AML-193 (cell line): ENCODE measurements around the gene C16orf87.
"Not testable (repeated sequence)": the region's sequence is repeated elsewhere in the genome, so short reads cannot be mapped to it uniquely, and the experiment has no call there.

ENCODE experiments used
- DNase-seq, 2 experiments: peaks; one replicate each; lab custom pipeline; 2025; lab: John Stamatoyannopoulos, UW

C16orf87 gene

DNA sequence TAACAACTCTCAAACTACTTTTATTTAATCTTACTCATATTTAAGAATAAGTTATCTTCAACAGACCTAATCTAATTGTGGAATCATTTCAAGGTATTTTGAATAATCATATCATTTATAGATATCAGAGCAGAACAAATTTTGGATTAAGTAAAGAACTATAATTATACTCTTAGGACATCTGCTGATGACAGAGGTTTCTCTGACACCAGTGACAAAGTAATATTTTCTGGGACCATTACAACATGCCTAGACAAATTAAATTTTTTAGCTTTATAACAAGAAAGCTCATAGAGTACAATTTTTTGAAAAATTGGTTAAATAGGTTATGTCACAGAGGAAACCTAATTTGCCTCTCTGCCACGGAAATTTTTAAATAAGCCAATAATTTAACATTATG lies 30.5 kb downstream of the C16orf87 start:
- DNase-seq, result no peak

DNA sequence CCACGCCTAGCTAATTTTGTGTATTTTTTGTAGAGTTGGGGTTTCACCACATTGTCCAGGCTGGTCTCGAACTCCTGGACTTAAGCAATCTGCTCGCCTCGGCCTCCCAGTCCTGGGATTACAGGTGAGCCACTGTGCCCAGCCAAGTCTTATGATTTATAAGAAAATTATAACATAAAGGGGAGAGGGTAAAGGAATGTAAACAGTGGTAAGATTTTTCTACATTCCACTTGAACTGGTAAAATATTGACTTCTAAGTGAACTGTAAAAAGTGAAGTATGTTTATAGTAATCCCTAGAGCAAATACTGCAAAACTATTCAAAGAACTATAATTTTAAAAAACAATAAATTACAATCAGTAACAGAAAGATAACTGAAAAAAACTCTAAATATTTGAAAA lies 33.5 kb downstream of the C16orf87 start:
- DNase-seq, result no peak

DNA sequence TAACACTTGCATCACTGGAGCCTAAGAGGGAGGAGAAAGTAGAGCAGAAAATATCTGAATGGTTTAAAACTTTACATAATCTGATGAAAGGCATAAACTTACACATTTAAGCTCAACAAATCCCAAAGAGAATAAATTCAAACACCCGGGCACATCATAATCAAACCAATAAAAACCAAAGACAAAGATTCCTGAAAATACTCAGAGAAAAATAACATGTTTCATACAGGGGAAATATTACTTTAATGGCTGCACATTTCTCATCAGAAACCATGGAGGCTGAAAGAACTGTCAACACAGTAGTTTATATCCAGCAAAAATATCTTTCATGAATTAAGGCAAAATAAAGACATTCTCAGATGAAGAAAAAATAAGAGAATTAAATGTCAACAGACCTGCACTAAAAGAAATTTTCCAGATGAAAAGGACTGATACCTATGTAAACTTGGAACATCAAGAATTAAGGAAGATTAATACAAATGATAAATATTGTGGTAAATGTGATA lies 34.2 kb downstream of the C16orf87 start:
- DNase-seq, result no peak

DNA sequence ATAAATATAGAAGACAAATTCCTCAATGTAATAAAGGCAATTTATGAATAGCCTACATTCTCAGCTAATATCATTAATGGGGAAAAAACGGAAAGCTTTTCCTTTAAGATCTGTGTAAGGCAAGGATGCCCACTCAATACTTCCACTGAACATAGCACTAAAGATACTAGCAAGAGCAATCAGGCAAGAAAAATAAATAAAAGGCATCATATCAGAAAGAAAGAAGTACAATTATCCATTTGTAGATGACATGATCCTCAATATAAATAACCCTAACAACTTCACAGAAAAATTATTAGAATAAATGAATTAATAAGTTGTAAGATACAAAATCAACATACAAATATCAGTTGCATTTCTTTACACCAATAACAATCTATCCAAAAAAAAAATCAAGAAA lies 37.1 kb downstream of the C16orf87 start:
- DNase-seq, result no peak

DNA sequence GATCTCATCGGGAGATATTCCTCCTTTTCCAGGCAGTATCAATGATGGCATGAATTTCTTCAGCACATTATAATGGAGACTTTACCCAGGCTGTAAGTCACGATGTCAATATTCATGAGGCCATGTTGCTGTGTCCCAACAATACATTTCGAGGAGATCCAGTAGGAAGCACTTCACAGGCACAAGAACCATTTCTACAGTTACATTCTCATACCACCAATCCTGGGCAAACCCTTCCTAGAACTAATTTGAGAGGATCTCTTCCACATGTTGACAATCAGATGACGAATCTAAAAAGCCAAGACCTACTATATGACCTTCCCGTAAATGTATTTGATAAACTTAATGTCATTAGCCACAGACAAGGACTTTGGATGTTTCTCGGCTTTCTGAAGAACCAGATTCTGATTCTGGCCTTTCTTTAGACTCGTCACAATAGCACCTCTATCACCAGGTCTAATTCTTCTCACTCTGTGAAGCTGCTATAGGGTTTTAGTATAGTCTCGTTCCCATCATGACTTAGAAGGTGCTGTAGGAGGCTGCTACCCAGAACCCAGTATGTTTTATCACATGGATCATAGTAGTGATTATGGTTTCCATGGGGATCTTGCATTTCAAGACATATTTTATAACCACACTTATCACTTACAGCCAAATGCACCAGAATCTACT lies 40.2 kb downstream of the C16orf87 start:
- no peak for DNase-seq

DNA sequence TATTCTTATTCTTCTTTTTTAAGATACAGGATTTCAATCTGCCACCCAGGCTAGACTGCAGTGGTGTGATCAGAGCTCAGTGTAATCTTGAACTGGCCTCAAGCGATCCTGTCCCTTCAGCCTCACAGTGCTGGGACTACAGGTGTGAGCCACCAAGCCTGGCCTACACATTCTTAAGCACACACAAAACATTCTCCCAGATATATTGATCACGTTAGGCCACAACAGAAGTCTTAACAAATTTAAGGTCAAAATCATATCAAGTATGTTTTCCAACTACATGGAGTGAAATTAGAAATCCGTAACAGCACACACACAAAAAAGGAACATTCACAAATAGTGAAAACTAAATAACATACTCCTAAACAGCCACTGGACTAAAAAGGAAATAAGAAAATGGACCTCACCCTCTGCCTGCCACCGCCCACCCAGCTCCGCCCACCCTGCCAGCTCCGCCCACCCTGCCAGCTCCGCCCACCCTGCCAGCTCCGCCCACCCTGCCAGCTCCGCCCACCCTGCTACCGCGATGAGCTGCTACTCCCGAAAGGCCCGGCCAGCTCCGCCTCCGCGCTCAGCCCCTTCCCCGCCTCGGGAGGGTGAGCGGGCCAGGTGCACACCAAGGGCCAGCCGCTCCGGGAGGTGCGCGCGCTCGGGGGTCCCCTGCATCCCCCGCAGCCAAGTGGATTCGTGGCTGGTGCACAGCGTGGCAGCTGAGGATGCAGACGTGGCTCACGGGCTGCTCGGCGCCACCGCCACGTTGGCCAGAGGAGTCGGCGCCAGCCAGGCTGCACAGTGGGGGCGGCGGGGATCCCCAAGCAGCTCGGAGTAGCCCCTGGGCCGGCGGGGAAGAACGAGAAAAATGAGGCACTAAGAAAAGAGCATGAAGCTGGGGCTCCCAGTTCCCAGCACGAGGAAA lies 41.2 kb downstream of the C16orf87 start:
- no peak for DNase-seq

DNA sequence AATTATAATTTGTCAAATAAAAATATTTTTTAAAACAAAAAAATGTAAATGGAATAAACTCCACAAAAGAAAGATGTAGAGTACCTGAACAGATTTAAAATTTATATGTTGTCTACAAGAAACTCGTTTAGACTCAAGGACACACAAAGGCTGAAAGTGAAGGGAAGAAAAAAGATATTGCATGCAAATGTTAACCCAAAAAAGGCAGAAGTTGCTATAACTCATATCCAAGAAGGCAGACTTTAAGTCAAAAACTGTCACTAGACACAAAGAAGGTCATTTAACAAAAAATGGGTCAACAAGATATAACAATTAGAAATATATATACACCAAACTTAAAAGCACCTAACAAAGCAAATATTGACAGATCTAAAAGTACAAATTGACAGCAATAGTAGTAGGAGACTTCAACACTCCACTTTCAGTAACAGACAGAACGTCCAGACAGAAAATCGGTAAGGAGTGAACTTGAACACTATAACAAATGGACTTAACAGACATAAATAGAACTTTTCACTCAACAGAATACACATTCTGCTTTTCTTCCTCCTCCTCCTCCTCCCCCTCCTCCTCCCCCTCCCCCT lies 42.0 kb downstream of the C16orf87 start:
- DNase-seq, result no peak

DNA sequence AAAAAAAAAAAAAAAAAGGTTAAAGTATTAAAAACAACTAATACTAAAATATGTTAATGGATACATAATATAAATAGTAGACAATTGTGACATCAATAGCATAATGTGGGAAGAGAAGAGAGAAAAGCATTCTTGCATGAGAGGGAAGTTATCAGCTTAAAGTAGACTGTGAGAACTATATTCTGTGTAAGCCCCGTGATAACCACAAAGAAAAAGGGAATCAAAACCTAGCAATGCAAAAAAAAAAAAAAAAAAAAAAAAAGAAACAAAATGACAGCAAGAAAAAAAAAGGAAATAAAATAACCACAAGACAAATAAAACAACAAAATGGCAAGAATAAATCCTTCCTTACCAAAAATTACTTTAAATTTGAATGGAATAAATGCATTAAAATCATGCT lies 43.1 kb downstream of the C16orf87 start:
- DNase-seq, result no peak

DNA sequence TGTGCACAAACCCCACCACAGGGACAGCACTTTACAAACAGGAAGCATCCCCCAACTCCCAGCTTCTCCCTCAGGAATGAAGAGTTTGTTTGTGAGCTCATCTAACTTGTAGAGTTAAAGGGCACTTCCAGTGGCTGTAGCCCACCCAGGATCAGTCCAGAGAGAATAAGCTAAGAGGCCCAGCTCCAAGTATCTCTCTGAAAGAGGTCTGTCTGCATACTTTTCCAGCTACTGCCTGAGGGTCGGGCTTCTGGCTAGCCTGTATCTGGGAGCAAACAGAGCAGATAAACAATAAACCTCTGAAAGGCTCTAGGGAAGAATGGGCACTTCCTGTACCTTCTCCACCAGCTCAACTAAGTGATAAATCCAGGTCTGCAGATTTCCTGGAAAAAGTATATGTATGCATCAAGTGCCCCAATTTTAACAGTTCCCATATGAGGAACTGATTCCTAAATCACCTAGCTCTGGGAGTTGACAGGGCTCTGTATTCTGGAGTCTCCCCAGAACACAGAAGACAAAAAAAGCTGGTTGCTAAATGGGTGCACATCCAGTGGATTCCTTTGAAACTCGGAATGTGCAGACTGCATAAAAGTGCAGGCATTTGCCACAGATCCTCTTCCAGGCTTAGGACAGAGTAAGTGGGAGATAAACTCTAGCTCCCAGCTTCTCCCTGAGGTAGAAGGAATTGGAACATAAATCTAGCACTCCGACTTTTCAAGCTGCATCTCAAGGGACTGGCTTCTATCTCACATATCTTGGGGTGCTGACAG lies 45.7 kb downstream of the C16orf87 start:
- no peak for DNase-seq

DNA sequence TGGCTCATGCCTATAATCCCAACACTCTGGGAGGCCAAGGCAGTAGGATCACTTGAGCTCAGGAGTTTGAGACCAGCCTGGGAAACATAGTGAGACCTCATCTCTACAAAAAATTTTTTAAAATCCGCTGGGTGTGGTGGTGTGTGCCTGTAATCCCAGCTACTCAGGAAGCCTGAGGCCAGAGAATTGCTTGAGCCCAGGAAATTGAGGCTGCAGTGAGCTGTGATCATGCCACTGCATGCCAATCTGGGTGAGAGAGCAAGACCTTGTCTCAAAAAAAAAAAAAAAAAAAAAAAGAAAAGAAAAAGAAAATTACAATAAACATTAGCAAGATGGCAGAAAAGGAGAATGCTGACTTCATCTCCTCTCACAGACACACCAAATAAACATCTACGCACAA lies 46.4 kb downstream of the C16orf87 start:
- DNase-seq, result not testable (repeated sequence)

DNA sequence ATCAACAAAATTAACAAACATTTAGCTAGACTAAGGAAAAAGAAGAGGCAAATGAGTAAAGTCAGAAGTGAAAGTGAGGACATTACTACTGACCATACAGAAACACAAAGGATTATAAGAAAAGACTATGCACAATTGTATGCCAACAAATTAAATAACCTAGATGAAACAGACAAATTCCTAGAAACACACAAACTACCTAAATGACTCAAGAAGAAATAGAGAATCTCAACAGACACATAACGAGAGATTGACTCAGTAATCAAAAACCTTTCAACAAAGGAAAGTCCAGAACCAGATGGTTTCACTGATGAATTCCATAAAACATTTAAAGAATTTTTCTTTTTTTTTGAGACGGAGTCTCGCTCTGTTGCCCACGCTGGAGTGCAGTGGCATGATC lies 47.2 kb downstream of the C16orf87 start:
- DNase-seq, result no peak

DNA sequence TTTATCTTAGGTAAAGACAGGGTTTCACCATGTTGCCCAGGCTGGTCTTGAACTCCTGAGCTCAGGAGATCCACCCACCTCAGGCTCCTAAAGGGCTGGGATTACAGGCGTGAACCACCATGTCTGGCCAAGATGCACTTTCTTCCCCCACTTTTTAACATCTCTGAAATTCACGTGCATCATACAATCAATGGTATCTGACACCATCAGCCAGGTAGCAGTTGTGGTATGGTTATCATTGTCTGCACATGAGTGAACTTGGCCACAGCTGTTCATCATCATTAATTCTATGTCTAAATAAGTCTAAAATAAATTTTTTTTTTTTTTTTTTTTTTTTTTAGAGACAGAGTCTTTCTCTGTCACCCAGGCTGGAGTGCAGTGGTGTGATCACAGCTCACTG lies 48.7 kb downstream of the C16orf87 start:
- no peak for DNase-seq

DNA sequence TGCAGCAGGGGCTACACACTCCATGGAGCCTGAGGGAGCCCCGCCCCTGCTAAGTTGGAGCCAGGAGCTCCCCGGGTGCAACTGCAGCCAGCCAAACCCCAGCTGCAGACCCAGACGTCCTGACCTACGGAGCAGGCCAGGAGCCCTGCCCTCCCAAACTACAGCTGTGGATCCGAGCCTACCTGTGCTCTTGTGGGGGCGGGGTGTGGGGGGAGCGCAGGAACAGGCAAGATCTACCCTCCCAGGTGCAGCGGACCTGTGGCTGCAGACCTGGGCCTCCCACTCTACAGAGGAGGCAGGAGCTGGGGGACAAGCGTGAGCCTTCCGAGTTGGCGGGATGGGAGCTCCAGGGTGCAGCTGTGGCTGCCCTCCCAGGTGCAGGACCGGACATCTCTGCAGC lies 53.2 kb downstream of the C16orf87 start:
- DNase-seq, result no peak

DNA sequence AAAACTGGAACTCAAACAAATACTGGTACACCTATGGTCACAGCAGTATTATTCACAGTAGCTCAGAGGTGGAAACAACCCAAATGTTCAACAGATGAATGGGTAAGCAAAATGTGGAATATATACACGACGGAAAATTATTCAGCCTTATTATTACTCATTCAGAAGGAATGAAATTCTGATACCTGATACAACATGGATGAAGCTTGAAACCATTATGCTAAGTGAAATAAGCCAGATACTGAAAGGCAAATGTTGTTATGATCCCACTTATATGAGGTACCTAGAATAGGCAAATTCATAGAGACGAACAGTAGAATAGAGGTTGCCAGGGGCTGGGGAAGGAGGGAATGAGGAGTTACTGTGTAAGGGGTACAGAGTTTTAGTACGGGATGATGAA lies 55.8 kb downstream of the C16orf87 start:
- no peak for DNase-seq

DNA sequence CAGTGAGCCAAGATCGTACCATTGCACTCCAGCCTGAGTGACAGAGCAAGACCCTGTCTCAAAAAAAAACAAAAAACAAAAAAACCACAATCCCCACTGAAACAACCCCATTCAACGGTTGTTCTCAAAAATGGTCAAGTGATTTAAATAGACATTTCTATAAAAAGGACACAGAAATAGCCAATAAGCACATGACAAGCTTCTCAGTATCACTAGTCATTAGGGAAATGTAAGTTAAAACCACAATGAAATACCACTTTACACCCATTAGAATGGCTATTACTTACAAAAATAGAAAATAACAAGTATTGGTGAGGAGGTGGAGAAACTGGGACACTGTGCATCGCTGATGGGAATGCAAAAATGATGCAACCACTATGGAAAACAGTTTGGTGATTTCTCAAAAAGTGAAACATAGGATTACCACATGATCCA lies 56.2 kb downstream of the C16orf87 start:
- DNase-seq, result no peak

DNA sequence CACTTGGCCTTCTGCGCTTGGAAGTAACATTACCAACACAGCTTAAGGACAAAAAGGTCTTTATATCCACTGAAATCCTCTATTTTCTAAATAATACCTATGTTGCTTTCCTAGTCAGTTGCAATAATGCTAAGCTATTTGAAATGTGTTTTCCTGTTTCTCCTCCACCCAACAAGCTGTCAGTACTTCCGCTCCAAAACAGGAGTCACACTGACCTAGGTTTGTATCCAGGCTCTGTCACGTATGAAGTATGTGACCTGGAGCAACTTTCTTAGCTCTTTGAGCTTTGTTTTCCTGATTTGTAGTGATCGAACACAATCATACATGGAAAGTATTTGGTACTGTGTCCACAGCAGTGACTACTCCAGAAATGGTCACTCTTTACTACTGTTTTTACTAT lies 58.5 kb downstream of the C16orf87 start:
- no peak for DNase-seq

DNA sequence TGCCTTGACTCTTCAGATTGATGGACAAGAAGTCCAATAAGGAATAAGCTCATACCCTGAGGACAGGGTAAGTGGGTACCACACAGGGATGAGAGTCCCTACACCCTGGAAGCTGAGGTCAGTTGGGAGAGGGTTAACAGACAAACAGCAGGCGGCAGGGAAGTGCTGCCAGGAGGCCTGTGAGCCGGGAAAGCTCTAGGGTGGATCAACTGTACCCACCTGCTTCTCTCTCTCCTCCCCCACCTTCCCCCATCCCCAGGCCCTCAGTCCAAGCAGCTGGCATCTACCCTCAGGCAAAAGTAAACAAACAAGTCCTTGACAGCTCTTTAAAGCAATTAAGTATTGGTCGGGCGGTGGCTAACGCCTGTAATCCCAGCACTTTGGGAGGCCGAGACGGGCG lies 62.2 kb downstream of the C16orf87 start:
- no peak for DNase-seq

DNA sequence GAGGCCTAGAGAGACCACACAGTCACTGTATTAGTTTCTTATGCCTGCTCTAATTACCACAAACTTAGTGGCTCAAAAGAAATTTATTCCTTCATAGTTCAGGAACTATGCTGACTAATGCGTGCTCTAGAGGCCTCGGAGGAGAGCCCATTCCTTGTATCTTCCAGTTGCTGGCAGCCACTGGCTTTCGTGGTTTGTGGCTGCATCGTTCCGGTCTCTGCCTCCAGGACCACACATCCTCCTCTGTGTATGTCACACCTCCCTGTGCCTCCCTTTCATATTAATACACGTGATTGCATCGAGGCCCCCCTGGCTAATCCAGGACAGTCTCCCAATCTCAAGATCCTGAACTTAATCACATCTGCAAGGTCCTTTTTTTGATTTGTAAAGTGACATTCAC lies 65.9 kb downstream of the C16orf87 start:
- no peak for DNase-seq

DNA sequence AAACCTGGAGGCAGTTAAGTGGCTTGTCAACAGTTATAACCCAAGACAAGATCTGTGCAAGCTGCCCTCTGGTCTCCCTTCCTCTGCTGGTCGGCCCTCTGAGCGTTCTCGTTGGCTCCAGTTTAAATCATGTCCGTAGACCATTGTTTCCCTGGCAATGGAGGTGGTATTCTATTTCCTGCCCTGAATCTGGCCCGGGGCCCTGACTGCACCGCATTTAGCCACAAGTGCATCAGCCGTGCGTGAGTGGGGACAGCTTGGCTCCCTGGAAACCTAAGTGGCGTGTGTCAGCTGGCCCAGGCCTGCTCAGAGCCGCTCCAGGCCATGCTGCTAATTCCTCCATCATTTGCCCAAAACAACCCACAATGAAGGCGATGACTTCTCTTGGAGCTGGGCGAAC lies 67.8 kb downstream of the C16orf87 start:
- no peak for DNase-seq

DNA sequence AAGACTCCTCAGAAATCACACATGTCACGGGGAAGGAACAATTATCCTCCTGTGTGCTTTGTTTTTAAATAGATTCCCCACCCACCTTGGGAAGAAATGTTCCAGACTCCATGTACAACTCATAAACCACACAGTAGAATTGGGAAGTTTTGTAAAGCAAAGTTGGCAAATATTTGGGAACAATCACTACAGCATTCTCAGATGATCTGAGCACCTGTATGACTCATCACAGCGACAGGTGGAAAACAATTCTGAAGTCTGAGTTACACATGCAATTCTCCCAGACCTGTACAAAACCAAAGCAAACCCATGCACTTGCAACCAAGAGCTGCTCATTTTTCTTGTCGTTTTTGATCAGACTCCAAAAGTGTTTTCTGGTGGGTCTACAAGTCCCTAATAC lies 68.4 kb downstream of the C16orf87 start:
- no peak for DNase-seq

DNA sequence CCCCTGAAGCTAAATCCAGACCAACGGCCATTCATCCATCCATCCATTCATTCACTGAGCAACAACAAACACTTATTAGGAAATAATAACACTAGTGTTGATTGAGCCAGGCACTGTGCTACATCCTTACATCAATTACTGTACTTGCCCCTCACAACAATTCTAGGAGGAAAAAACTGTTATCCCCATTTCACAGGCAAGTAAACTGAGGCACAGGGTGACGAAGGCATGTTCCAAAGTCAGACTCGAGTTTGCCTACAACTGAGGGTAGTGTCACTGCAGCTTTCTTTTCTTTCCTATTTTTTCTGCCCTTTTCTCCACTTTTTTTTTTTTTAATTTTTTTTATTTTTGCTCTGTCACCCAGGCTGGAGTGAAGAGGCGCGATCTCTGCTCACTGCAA lies 71.7 kb downstream of the C16orf87 start:
- DNase-seq, result no peak
